SK-N-SH (cell line): Measurements from ENCODE around the gene TMEM87A. TPM values are rescaled to one million over a fixed set of nuclear protein-coding genes. Genes with fewer than 3 reads are reported as not detected.

ENCODE experiments used
- CTCF ChIA-PET: fragments of 300-600, 350-600 bp; formaldehyde crosslinking; extraction: SDS; loops from one replicate; lab custom pipeline; 2021; lab: Yijun Ruan, JAX
- POLR2A ChIA-PET: fragments of 350-600 bp; sonication (Branson Sonifier 250); formaldehyde crosslinking; extraction: SDS; loops from one replicate; lab custom pipeline; 2020; ENCODE audit warnings: antibody characterized with exemption, inconsistent platforms; lab: Yijun Ruan, JAX
- DNase-seq: peaks from one replicate; pipeline ENCODE4 v3.0.0; 2012
- H2AFZ ChIP-seq: fragments of 200-600 bp; sonication (generic); 2 replicates; pipeline ENCODE4 v1.8.1; 2016; ENCODE audit warnings: antibody characterized with exemption, mild to moderate bottlenecking, low read depth
- H3F3A ChIP-seq: fragments of 200-600 bp; sonication (generic); replicated peaks from 2 replicates; pipeline ENCODE3; 2016; ENCODE audit warnings: antibody characterized with exemption, mild to moderate bottlenecking; ENCODE audit not compliant: insufficient read depth
- H3K27ac ChIP-seq, 2 experiments: fragments of 200-500 bp in 1 of 2; fragments of 200-600 bp in 1 of 2; sonication (Bioruptor generic) in 1 of 2; sonication (generic), shearing (Covaris generic) in 1 of 2; 2 replicates each; pipeline versions ENCODE4 v1.5.1 to v1.6.1; 2014 to 2016; ENCODE audit warnings: low read depth in 2 of 2, inconsistent platforms in 1 of 2, low read length in 1 of 2, mild to moderate bottlenecking in 1 of 2, mixed read lengths in 1 of 2
- H3K27me3 ChIP-seq: fragments of 200-600 bp; sonication (generic), shearing (Covaris generic); 2 replicates; pipeline ENCODE4 v1.6.1; 2016; ENCODE audit warnings: mixed run types; ENCODE audit not compliant: insufficient read depth
- H3K36me3 ChIP-seq, 2 experiments: fragments of 200-500 bp in 1 of 2; fragments of 200-600 bp in 1 of 2; sonication (Bioruptor generic) in 1 of 2; sonication (generic) in 1 of 2; replicated peaks in 1 of 2; 2 replicates each; pipeline versions ENCODE3 to v1.5.1; 2014 to 2016; ENCODE audit warnings: low read length in 1 of 2, mild to moderate bottlenecking in 1 of 2; ENCODE audit not compliant: insufficient read depth in 2 of 2, control insufficient read depth in 1 of 2
- H3K4me1 ChIP-seq, 2 experiments: fragments of 200-500 bp in 1 of 2; fragments of 200-600 bp in 1 of 2; sonication (Bioruptor generic) in 1 of 2; sonication (generic), shearing (Covaris generic) in 1 of 2; 2 replicates each; pipeline versions ENCODE4 v1.5.1 to v1.6.1; 2014 to 2016; ENCODE audit warnings: low read depth in 1 of 2, low read length in 1 of 2, mixed run types in 1 of 2; ENCODE audit not compliant: insufficient read depth in 2 of 2, control insufficient read depth in 1 of 2
- H3K4me2 ChIP-seq: fragments of 200-600 bp; sonication (generic), shearing (Covaris generic); 2 replicates; pipeline ENCODE4 v1.6.1; 2017; ENCODE audit warnings: mixed run types
- H3K4me3 ChIP-seq, 2 experiments: fragments of 200-500 bp in 1 of 2; fragments of 200-600 bp in 1 of 2; sonication (Bioruptor generic) in 1 of 2; sonication (generic), shearing (Covaris generic) in 1 of 2; 2 replicates each; pipeline versions ENCODE4 v1.5.1 to v1.8.1; 2014 to 2016; ENCODE audit warnings: low read depth in 2 of 2, inconsistent platforms in 1 of 2, low read length in 1 of 2, mild to moderate bottlenecking in 1 of 2, mixed read lengths in 1 of 2, moderate library complexity in 1 of 2
- H3K79me2 ChIP-seq: fragments of 200-600 bp; sonication (generic); 2 replicates; pipeline ENCODE4 v1.8.1; 2017; ENCODE audit warnings: mild to moderate bottlenecking; ENCODE audit not compliant: insufficient read depth
- H3K9ac ChIP-seq: fragments of 200-600 bp; sonication (generic); 2 replicates; pipeline ENCODE4 v1.6.1; 2017; ENCODE audit warnings: mixed run types
- H3K9me2 ChIP-seq: fragments of 200-600 bp; sonication (generic); 2 replicates; pipeline ENCODE4 v1.6.1; 2017; ENCODE audit warnings: mixed run types
- H3K9me3 ChIP-seq: fragments of 200-600 bp; sonication (generic); 2 replicates; pipeline ENCODE4 v1.6.1; 2017; ENCODE audit warnings: mixed run types, mild to moderate bottlenecking, moderate library complexity
- H4K20me1 ChIP-seq: fragments of 200-600 bp; sonication (generic); 2 replicates; pipeline ENCODE4 v1.6.1; 2017; ENCODE audit warnings: mild to moderate bottlenecking, mixed run types; ENCODE audit not compliant: insufficient read depth
- ELF1 ChIP-seq: IDR thresholded peaks from 2 replicates; pipeline ENCODE4 v1.4.0; 2012
- EZH2phosphoT487 ChIP-seq: fragments of 200-600 bp; sonication (generic); IDR thresholded peaks from 2 replicates; pipeline ENCODE4 v1.6.1; 2017; ENCODE audit warnings: low read depth, mixed run types, mild to moderate bottlenecking, antibody characterized with exemption, moderate library complexity, borderline replicate concordance
- FOSL2 ChIP-seq: IDR thresholded peaks from 2 replicates; pipeline ENCODE4 v1.4.0; 2012; ENCODE audit warnings: low read depth, mild to moderate bottlenecking, moderate library complexity, borderline replicate concordance
- FOXJ3 ChIP-seq: sonication (generic); formaldehyde crosslinking; IDR thresholded peaks from 2 replicates; pipeline ENCODE4 v1.5.1; 2020; ENCODE audit warnings: mild to moderate bottlenecking, missing genetic modification reagents
- GABPA ChIP-seq: IDR thresholded peaks from 2 replicates; pipeline ENCODE4 v1.4.0; 2012; ENCODE audit warnings: low read depth, mild to moderate bottlenecking
- JUND ChIP-seq: IDR thresholded peaks from 2 replicates; pipeline ENCODE4 v1.4.0; 2012
- MAX ChIP-seq: IDR thresholded peaks from 2 replicates; pipeline ENCODE4 v1.4.0; 2012; ENCODE audit warnings: low read depth
- NFIC ChIP-seq: IDR thresholded peaks from 2 replicates; pipeline ENCODE4 v1.4.0; 2012; ENCODE audit warnings: borderline replicate concordance
- PBX3 ChIP-seq: IDR thresholded peaks from 2 replicates; pipeline ENCODE4; 2012
- POLR2AphosphoS5 ChIP-seq: IDR thresholded peaks from 2 replicates; pipeline ENCODE4 v1.6.1; 2012; ENCODE audit warnings: low read depth, low read length
- TAF1 ChIP-seq: IDR thresholded peaks from 2 replicates; pipeline ENCODE4 v1.6.1; 2012; ENCODE audit warnings: low read depth, mild to moderate bottlenecking, low read length, moderate library complexity, borderline replicate concordance
- TEAD4 ChIP-seq: IDR thresholded peaks from 2 replicates; pipeline ENCODE4 v1.4.0; 2012; ENCODE audit warnings: mild to moderate bottlenecking, borderline replicate concordance; ENCODE audit not compliant: insufficient read depth
- USF2 ChIP-seq: fragments of 150-350 bp; IDR thresholded peaks from 2 replicates; pipeline ENCODE4 v1.6.1; 2017; ENCODE audit warnings: antibody characterized with exemption, low read length, low read depth, borderline replicate concordance
- YY1 ChIP-seq: IDR thresholded peaks from 2 replicates; pipeline ENCODE4 v1.4.0; 2012; ENCODE audit warnings: low read depth, mild to moderate bottlenecking
- WGBS: methylation state at CpG from one replicate; pipeline ENCODE4 v1.1.6; 2017; ENCODE audit warnings: low lambda C conversion rate; 5-methylcytosine and 5-hydroxymethylcytosine counted together
- polyA plus RNA-seq, 3 experiments: library from polyadenylated mRNA; depleted of rRNA; stranded (reverse); fragments of >200 nt; gene quantifications; 2 replicates each; pipeline ENCODE4 v1.2.3, GENCODE V29; 2012
- TF ChIP-seq, protein P1 (sequence below): fragments of 150-350 bp; IDR thresholded peaks from 2 replicates; pipeline ENCODE4 v1.6.1; 2016; ENCODE audit warnings: mild to moderate bottlenecking, low read depth, low read length
- TF ChIP-seq, protein P2 (sequence below): IDR thresholded peaks from 2 replicates; pipeline ENCODE4 v1.4.0; 2012; ENCODE audit warnings: low read depth, borderline replicate concordance
- TF ChIP-seq, protein P3 (sequence below): IDR thresholded peaks from 2 replicates; pipeline ENCODE4 v1.4.0; 2012; ENCODE audit warnings: low read depth, borderline replicate concordance

Gene TMEM87A
- polyA plus RNA-seq, 1 of the 3 experiments (the other 2 are of a cell fraction), result 20.8 TPM

DNA sequence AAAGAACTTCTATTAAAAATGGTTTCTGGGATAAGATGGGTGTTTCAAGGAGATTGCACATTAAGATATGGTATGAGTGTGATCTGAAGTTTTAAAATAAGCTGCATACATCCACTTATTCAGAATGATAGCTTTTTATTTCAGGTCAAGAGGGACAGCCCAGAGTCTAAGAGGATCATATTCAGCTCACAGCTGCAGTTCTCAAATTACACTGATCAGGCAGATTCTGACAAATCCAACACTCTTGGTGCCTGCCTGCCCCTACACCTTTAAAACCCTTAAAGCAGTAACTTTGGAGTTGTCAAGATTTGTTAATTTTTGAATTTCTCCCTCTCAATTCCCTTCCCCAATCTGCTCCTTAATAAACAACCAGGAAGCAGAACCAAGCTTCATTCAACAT is 9.1 kb upstream of the TMEM87A start:
- Histone ChIP-seq H3K4me1 (no peaks in the 10 kb centered on the region), H3K36me3 (peaks cover 21 to 22% of the 10 kb centered on the region in 2 experiments), H2AFZ (no peak overlapping the region), H3K79me2 (no peaks in the 10 kb centered on the region), H3K9me3 (no peaks in the 10 kb centered on the region), H3F3A (no peaks in the 10 kb centered on the region), H3K4me3 (no peak overlapping the region), H3K27me3 (no peaks in the 10 kb centered on the region), H3K9ac (no peak overlapping the region), H4K20me1 (no peaks in the 10 kb centered on the region), H3K27ac (no peak overlapping the region), H3K4me2 (no peak overlapping the region), H3K9me2 (no peaks in the 10 kb centered on the region)
- TF ChIP-seq TEAD4, result no peak
- TF ChIP-seq, protein P1, sequence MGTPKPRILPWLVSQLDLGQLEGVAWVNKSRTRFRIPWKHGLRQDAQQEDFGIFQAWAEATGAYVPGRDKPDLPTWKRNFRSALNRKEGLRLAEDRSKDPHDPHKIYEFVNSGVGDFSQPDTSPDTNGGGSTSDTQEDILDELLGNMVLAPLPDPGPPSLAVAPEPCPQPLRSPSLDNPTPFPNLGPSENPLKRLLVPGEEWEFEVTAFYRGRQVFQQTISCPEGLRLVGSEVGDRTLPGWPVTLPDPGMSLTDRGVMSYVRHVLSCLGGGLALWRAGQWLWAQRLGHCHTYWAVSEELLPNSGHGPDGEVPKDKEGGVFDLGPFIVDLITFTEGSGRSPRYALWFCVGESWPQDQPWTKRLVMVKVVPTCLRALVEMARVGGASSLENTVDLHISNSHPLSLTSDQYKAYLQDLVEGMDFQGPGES, result no peak
- TF ChIP-seq, protein P2, sequence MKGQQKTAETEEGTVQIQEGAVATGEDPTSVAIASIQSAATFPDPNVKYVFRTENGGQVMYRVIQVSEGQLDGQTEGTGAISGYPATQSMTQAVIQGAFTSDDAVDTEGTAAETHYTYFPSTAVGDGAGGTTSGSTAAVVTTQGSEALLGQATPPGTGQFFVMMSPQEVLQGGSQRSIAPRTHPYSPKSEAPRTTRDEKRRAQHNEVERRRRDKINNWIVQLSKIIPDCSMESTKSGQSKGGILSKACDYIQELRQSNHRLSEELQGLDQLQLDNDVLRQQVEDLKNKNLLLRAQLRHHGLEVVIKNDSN, result no peak
- no peak for TF ChIP-seq TAF1
- no peak for TF ChIP-seq GABPA
- no peak for TF ChIP-seq FOSL2
- TF ChIP-seq JUND, result no peak
- TF ChIP-seq, protein P3, sequence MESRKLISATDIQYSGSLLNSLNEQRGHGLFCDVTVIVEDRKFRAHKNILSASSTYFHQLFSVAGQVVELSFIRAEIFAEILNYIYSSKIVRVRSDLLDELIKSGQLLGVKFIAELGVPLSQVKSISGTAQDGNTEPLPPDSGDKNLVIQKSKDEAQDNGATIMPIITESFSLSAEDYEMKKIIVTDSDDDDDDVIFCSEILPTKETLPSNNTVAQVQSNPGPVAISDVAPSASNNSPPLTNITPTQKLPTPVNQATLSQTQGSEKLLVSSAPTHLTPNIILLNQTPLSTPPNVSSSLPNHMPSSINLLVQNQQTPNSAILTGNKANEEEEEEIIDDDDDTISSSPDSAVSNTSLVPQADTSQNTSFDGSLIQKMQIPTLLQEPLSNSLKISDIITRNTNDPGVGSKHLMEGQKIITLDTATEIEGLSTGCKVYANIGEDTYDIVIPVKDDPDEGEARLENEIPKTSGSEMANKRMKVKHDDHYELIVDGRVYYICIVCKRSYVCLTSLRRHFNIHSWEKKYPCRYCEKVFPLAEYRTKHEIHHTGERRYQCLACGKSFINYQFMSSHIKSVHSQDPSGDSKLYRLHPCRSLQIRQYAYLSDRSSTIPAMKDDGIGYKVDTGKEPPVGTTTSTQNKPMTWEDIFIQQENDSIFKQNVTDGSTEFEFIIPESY, result no peak
- ChIA-PET CTCF (interaction anchor here (1.2 kb wide), 1 partner anchor 18 kb away, joined by 3 read pairs; no protein-coding TSS in a partner anchor), POLR2A (interaction anchor here (0.9 kb wide), 1 partner anchor 9 kb away, joined by 3 read pairs; the partner anchor contains the start of genes GANC and TMEM87A)
- no peak for DNase-seq

- no peak for DNase-seq
- peaks cover 7 to 10% of the 10 kb centered on the region in 2 experiments; a peak in 2 of 4 replicates for H3K4me1 ChIP-seq
- H3F3A ChIP-seq, result peaks cover 8% of the 10 kb centered on the region
- peaks cover 21% of the 10 kb centered on the region for H3K79me2 ChIP-seq
- H2AFZ ChIP-seq, result no peak overlapping the region
- H3K9me2 ChIP-seq, result no peaks in the 10 kb centered on the region
- no peak overlapping the region for H3K9ac ChIP-seq
- H3K36me3 ChIP-seq, result peaks cover 22 to 23% of the 10 kb centered on the region in 2 experiments
- no peak overlapping the region for H3K4me2 ChIP-seq
- POLR2A ChIA-PET, result interaction anchor here (0.6 kb wide), 1 partner anchor 106 kb away, joined by 3 read pairs; no protein-coding TSS in a partner anchor
- H3K27ac ChIP-seq, result no peak overlapping the region
- H4K20me1 ChIP-seq, result no peaks in the 10 kb centered on the region
- no peaks in the 10 kb centered on the region for H3K27me3 ChIP-seq
- whole genome bisulfite sequencing, result 75% methylated on average over 3 of the region's 3 CpGs
- H3K9me3 ChIP-seq, result no peaks in the 10 kb centered on the region
- H3K4me3 ChIP-seq, result no peak overlapping the region
- CTCF ChIA-PET, result no interaction called here
- TF ChIP-seq NFIC (no peak), EZH2phosphoT487 (no peak), MAX (no peak), ELF1 (no peak), PBX3 (no peak), POLR2AphosphoS5 (no peak), JUND (no peak), USF2 (no peak), TAF1 (no peak), YY1 (no peak), FOXJ3 (no peak)
Measured at GRCh38 chr15:42279234-42279723, 6.0 kb upstream of the TMEM87A start.
